Mucosa of descending colon (tissue), 3 donors: ENCODE results near the gene GALNT9. TPM values are rescaled to one million over a fixed set of nuclear protein-coding genes. Genes with fewer than 3 reads are reported as not detected.

Source experiments
- ATAC-seq: fragments of 200-7000 bp; cut with Tn5 transposase; one replicate; pipeline ENCODE4 v1.9.1; 2020; ENCODE audit warnings: mild to moderate bottlenecking, moderate library complexity
- DNase-seq, 3 donors: peaks; one replicate each; pipeline ENCODE4 v3.0.0-alpha.2; 2020
- H3K36me3 ChIP-seq: fragments of 200-600 bp; one replicate; pipeline ENCODE4 v1.8.0; 2021; ENCODE audit warnings: low read depth, mild to moderate bottlenecking
- H3K4me1 ChIP-seq: fragments of 200-600 bp; one replicate; pipeline ENCODE4 v1.8.0; 2021; ENCODE audit warnings: low read depth, mild to moderate bottlenecking
- H3K4me3 ChIP-seq: fragments of 200-600 bp; one replicate; pipeline ENCODE4 v1.8.0; 2021; ENCODE audit warnings: mild to moderate bottlenecking
- H3K9me3 ChIP-seq: fragments of 200-600 bp; one replicate; pipeline ENCODE4 v1.8.0; 2021; ENCODE audit warnings: mild to moderate bottlenecking
- CTCF ChIP-seq: fragments of 200-600 bp; IDR thresholded peaks from one replicate; pipeline ENCODE4 v1.8.0; 2022; ENCODE audit warnings: antibody characterized with exemption, mild to moderate bottlenecking
- intact Hi-C, 2 donors: fragments of 100-400 bp; cut with DNase I in 1 of 2; cut with micrococcal nuclease in 1 of 2; formaldehyde crosslinking; loops; one replicate each; pipeline versions ENCODE4 v1.11.0 to v1.11.1; 2022; cut with DNase I, micrococcal nuclease
- total RNA-seq, 3 donors: library from RNA; stranded (reverse); fragmentation: NEBNext Ultra II Directional in 2 of 3; extraction: Animal tissue kit (Norgen Biotek cat#: 25700) in 2 of 3; gene quantifications; one replicate each; pipeline versions ENCODE4 v1.2.1 to v1.2.4, GENCODE V29; 2021 to 2023
- donor health status: DM: no; HTN: no; CAD: no; lungs with moderate emphysema.
- donor health status: DM: no; HTN: no; CAD: no.
- donor health status: DM: no; HTN: yes; CAD: no.

Gene GALNT9
- total RNA-seq, 3 donors from 2014 or later, result 0.43 to 3.7 TPM; not detected in 1

- TF ChIP-seq CTCF, result no peak
- Histone ChIP-seq H3K9me3 (peaks cover 15% of the 10 kb centered on the region), H3K4me3 (no peak overlapping the region), H3K4me1 (no peaks in the 10 kb centered on the region), H3K36me3 (no peaks in the 10 kb centered on the region)
- no peak for DNase-seq
- ATAC-seq, result no peak
- intact Hi-C loops, result no loop called here
Observed at GRCh38 chr12:132314035-132314434, 15.4 kb downstream of the GALNT9 start.

- no peaks in the 10 kb centered on the region for H3K36me3 ChIP-seq
- H3K4me1 ChIP-seq, result no peaks in the 10 kb centered on the region
- no peak for ATAC-seq
- H3K4me3 ChIP-seq, result no peak overlapping the region
- peaks cover 15% of the 10 kb centered on the region for H3K9me3 ChIP-seq
- no peak for TF ChIP-seq CTCF
- intact Hi-C loops, result no loop called here
- DNase-seq, result peak in 1 of 3 donors; percentile 6
Observed at GRCh38 chr12:132313182-132313581, 16.2 kb downstream of the GALNT9 start.

- no peak for ATAC-seq
- H3K4me3 ChIP-seq, result no peak overlapping the region
- peak in 1 of 3 donors; percentile 22 for DNase-seq
- no peaks in the 10 kb centered on the region for H3K4me1 ChIP-seq
- intact Hi-C loops, result no loop called here
- no peaks in the 10 kb centered on the region for H3K36me3 ChIP-seq
- H3K9me3 ChIP-seq, result peaks cover 15% of the 10 kb centered on the region
- TF ChIP-seq CTCF, result no peak
Observed at GRCh38 chr12:132312516-132312915, 16.9 kb downstream of the GALNT9 start.

- DNase-seq, result peak in 1 of 3 donors; percentile 45
- intact Hi-C loops, result no loop called here
- peaks cover 15% of the 10 kb centered on the region for H3K9me3 ChIP-seq
- no peak overlapping the region for H3K4me3 ChIP-seq
- no peak for TF ChIP-seq CTCF
- ATAC-seq, result no peak
- H3K4me1 ChIP-seq, result no peaks in the 10 kb centered on the region
- H3K36me3 ChIP-seq, result no peaks in the 10 kb centered on the region
Observed at GRCh38 chr12:132311201-132311915, 18.0 kb downstream of the GALNT9 start.

GRCh38 chr12:132310181-132311040 is 19.0 kb downstream of the GALNT9 start:
- Histone ChIP-seq H3K4me3 (no peak overlapping the region), H3K4me1 (no peaks in the 10 kb centered on the region), H3K36me3 (no peaks in the 10 kb centered on the region), H3K9me3 (peaks cover 15% of the 10 kb centered on the region)
- ATAC-seq, result no peak
- no peak for TF ChIP-seq CTCF
- peak in 1 of 3 donors; percentile 27 for DNase-seq
- intact Hi-C loops, result no loop called here
